ENCODE results near the gene PGBD5. TPM values are rescaled to one million over a fixed set of nuclear protein-coding genes. Genes with fewer than 3 reads are reported as not detected.
"Not testable (repeated sequence)": the region's sequence is repeated elsewhere in the genome, so short reads cannot be mapped to it uniquely, and the experiment has no call there.

The PGBD5 gene
- total RNA-seq, 1 experiment from 2014 or later = not detected

- no peaks in the 10 kb centered on the region for H3K9me3 ChIP-seq
- H3K36me3 ChIP-seq = no peaks in the 10 kb centered on the region
- no peak for DNase-seq
- H3K4me3 ChIP-seq = no peak overlapping the region
- H3K27me3 ChIP-seq = peaks cover 16% of the 10 kb centered on the region
These were observed 17.2 kb downstream of the PGBD5 start for GRCh38 chr1:230408971-230409370.

- H3K36me3 ChIP-seq = no peaks in the 10 kb centered on the region
- no peaks in the 10 kb centered on the region for H3K9me3 ChIP-seq
- DNase-seq = no peak
- H3K4me3 ChIP-seq = no peak overlapping the region
- H3K27me3 ChIP-seq = peaks cover 8% of the 10 kb centered on the region
These were observed 18.8 kb downstream of the PGBD5 start for GRCh38 chr1:230407351-230407750.

- H3K9me3 ChIP-seq, H3K27me3 ChIP-seq, H3K36me3 ChIP-seq, H3K4me3 ChIP-seq, DNase-seq: not testable (repeated sequence)
These were observed 19.4 kb downstream of the PGBD5 start for GRCh38 chr1:230406727-230407126.

GRCh38 chr1:230403442-230403841 is 22.7 kb downstream of the PGBD5 start:
- Histone ChIP-seq H3K9me3 (no peaks in the 10 kb centered on the region), H3K36me3 (no peaks in the 10 kb centered on the region), H3K4me3 (no peak overlapping the region), H3K27me3 (no peaks in the 10 kb centered on the region; the same call in 1 of the 2 replicates)
- no peak for DNase-seq

GRCh38 chr1:230401763-230402294 is 24.3 kb downstream of the PGBD5 start:
- no peak overlapping the region for H3K4me3 ChIP-seq
- no peaks in the 10 kb centered on the region for H3K27me3 ChIP-seq
- no peaks in the 10 kb centered on the region for H3K36me3 ChIP-seq
- H3K9me3 ChIP-seq = no peaks in the 10 kb centered on the region
- DNase-seq = no peak

- Histone ChIP-seq H3K27me3 (no peaks in the 10 kb centered on the region), H3K36me3 (no peaks in the 10 kb centered on the region)
- DNase-seq = no peak
These were observed 25.0 kb downstream of the PGBD5 start for GRCh38 chr1:230401101-230401500.

GRCh38 chr1:230400007-230400344 is 26.2 kb downstream of the PGBD5 start:
- no peak overlapping the region for H3K4me3 ChIP-seq
- no peaks in the 10 kb centered on the region for H3K27me3 ChIP-seq
- H3K9me3 ChIP-seq = no peaks in the 10 kb centered on the region
- H3K36me3 ChIP-seq = no peaks in the 10 kb centered on the region
- DNase-seq = no peak

More at GRCh38 chr1:230401101-230401500, 25.0 kb downstream of the PGBD5 start:
- H3K4me3 ChIP-seq = no peak overlapping the region
- H3K9me3 ChIP-seq = no peaks in the 10 kb centered on the region

GRCh38 chr1:230399321-230400006 is 26.7 kb downstream of the PGBD5 start:
- no peak for DNase-seq

GRCh38 chr1:230398856-230399255 is 27.3 kb downstream of the PGBD5 start:
- H3K4me3 ChIP-seq = no peak overlapping the region
- no peak for DNase-seq
- no peaks in the 10 kb centered on the region for H3K36me3 ChIP-seq
- H3K27me3 ChIP-seq = no peaks in the 10 kb centered on the region
- no peaks in the 10 kb centered on the region for H3K9me3 ChIP-seq

More at GRCh38 chr1:230399321-230400006, 26.7 kb downstream of the PGBD5 start:
- H3K27me3 ChIP-seq = no peaks in the 10 kb centered on the region
- no peaks in the 10 kb centered on the region for H3K36me3 ChIP-seq
- no peak overlapping the region for H3K4me3 ChIP-seq
- no peaks in the 10 kb centered on the region for H3K9me3 ChIP-seq

- DNase-seq = no peak
These were observed 29.2 kb downstream of the PGBD5 start for GRCh38 chr1:230396966-230397365.

GRCh38 chr1:230395932-230396331 is 30.2 kb downstream of the PGBD5 start:
- no peak for DNase-seq
- no peaks in the 10 kb centered on the region for H3K9me3 ChIP-seq
- no peak overlapping the region for H3K4me3 ChIP-seq
- H3K36me3 ChIP-seq = no peaks in the 10 kb centered on the region
- no peaks in the 10 kb centered on the region for H3K27me3 ChIP-seq

More at GRCh38 chr1:230396966-230397365, 29.2 kb downstream of the PGBD5 start:
- Histone ChIP-seq H3K27me3 (no peaks in the 10 kb centered on the region), H3K36me3 (no peaks in the 10 kb centered on the region), H3K9me3 (no peaks in the 10 kb centered on the region), H3K4me3 (no peak overlapping the region)

GRCh38 chr1:230394741-230395140 is 31.4 kb downstream of the PGBD5 start:
- no peak overlapping the region for H3K4me3 ChIP-seq
- no peaks in the 10 kb centered on the region for H3K36me3 ChIP-seq
- H3K27me3 ChIP-seq = no peaks in the 10 kb centered on the region
- DNase-seq = no peak
- no peaks in the 10 kb centered on the region for H3K9me3 ChIP-seq

- Histone ChIP-seq H3K9me3 (no peaks in the 10 kb centered on the region), H3K36me3 (no peaks in the 10 kb centered on the region), H3K27me3 (no peaks in the 10 kb centered on the region), H3K4me3 (no peak overlapping the region)
- no peak for DNase-seq
These were observed 32.0 kb downstream of the PGBD5 start for GRCh38 chr1:230394134-230394533.

GRCh38 chr1:230393722-230394121 is 32.4 kb downstream of the PGBD5 start:
- no peaks in the 10 kb centered on the region for H3K36me3 ChIP-seq
- no peaks in the 10 kb centered on the region for H3K9me3 ChIP-seq
- DNase-seq = no peak
- H3K27me3 ChIP-seq = no peaks in the 10 kb centered on the region
- no peak overlapping the region for H3K4me3 ChIP-seq

- no peaks in the 10 kb centered on the region for H3K9me3 ChIP-seq
- H3K36me3 ChIP-seq = no peaks in the 10 kb centered on the region
- no peak overlapping the region for H3K4me3 ChIP-seq
- DNase-seq = no peak
- H3K27me3 ChIP-seq = no peaks in the 10 kb centered on the region
These were observed 33.1 kb downstream of the PGBD5 start for GRCh38 chr1:230392920-230393521.

GRCh38 chr1:230392536-230392909 is 33.6 kb downstream of the PGBD5 start:
- no peak overlapping the region for H3K4me3 ChIP-seq
- no peaks in the 10 kb centered on the region for H3K36me3 ChIP-seq
- no peak for DNase-seq
- H3K27me3 ChIP-seq = no peaks in the 10 kb centered on the region
- no peaks in the 10 kb centered on the region for H3K9me3 ChIP-seq

GRCh38 chr1:230391776-230392535 is 34.2 kb downstream of the PGBD5 start:
- H3K4me3 ChIP-seq = no peak overlapping the region
- no peaks in the 10 kb centered on the region for H3K9me3 ChIP-seq
- H3K27me3 ChIP-seq = no peaks in the 10 kb centered on the region
- DNase-seq = no peak
- H3K36me3 ChIP-seq = no peaks in the 10 kb centered on the region
